HEK293T (cell line): Measurements from ENCODE around the gene AKR1C2.
"Not testable (repeated sequence)": the region's sequence is repeated elsewhere in the genome, so short reads cannot be mapped to it uniquely, and the experiment has no call there.

Experiments
- ARNT ChIP-seq: fragments of 450-650 bp; IDR thresholded peaks from 2 replicates; pipeline ENCODE4 v1.6.1; 2017; ENCODE audit warnings: mild to moderate bottlenecking
- BHLHE40 ChIP-seq: fragments of 450-650 bp; IDR thresholded peaks from 2 replicates; pipeline ENCODE4 v1.6.1; 2016; ENCODE audit warnings: mild to moderate bottlenecking, moderate library complexity, borderline replicate concordance
- FOXA1 ChIP-seq: fragments of 450-650 bp; IDR thresholded peaks from 2 replicates; pipeline ENCODE4 v1.6.1; 2016; ENCODE audit warnings: mild to moderate bottlenecking
- FOXM1 ChIP-seq: fragments of 450-650 bp; IDR thresholded peaks from 2 replicates; pipeline ENCODE4 v1.6.1; 2017; ENCODE audit warnings: mild to moderate bottlenecking, borderline replicate concordance
- SP1 ChIP-seq: fragments of 450-650 bp; IDR thresholded peaks from 2 replicates; pipeline ENCODE4 v1.6.1; 2017

DNA sequence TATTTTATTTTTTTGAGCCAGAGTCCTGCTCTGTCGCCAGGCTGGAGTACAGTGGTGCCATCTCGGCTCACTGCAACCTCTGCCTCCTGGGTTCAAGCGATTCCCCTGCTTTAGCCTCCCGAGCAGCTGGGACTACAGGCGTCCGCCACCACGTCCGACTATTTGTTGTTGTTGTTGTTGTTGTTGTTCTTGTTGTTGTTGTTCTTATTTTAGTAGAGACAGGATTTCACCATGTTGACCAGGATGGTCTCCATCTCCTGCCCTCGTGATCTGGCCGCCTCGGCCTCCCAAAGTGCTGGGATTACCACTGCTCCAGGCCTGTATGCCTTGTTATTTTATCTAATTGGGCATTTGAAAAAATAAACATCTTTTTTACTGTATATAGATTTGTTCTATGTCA lies 42.1 kb downstream of the AKR1C2 start:
- TF ChIP-seq FOXA1, BHLHE40, ARNT, FOXM1, SP1: not testable (repeated sequence)
